ENCODE data around the gene CHCHD3. TPM values are rescaled to one million over a fixed set of nuclear protein-coding genes. Genes with fewer than 3 reads are reported as not detected.

The CHCHD3 gene
- total RNA-seq, 1 experiment from 2014 or later = 149 TPM

DNA sequence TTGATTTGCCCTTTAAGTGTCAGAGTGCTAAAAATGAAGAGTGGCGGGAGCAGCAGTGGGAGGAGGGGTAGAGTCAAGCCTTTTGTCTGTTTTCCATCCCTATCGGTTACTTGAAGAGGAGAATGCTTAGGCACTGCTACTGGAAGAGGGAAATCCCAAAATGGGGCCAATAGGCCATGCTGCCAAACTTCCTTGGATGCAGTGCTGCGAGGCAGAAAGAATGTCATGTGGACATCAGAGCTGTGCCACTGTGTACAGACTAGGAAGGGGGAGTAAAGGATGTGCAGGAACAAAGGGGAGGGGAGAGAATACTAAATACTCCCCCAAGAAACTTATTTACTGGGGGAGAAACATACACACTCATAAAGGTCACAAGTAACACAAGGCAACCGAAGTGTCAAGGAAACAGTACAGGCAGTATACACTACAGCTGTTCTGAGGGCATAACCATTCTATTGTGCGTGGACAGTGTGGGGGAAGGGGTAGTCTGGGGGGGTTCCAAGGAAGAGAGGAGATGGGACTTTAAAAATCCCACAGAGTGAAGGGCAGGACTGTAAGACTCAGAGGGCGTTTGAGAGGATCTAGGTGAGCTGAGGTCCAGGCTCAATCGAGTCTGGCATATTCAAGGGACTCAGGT, 276.9 kb downstream of the CHCHD3 start:
- intact Hi-C loops (cut with micrococcal nuclease) = no loop called here

GRCh38 chr7:132800522-132800921, 281.4 kb downstream of the CHCHD3 start:
- Histone ChIP-seq H2AFZ (ENCODE audit: low read length) (no peak overlapping the region), H3F3A (ENCODE audit: low read length, unreplicated experiment) (no peaks in the 10 kb centered on the region), H3K4me3 (ENCODE audit: low read length) (no peak overlapping the region), H3K9me3 (ENCODE audit: low read length) (no peaks in the 10 kb centered on the region), H3K27me3 (ENCODE audit: low read length) (no peaks in the 10 kb centered on the region), H4K20me1 (ENCODE audit: low read length) (0 out of 2 replicates have a peak, but pooled peaks cover 4% of the 10 kb centered on the region), H3K79me2 (ENCODE audit: low read length) (no peaks in the 10 kb centered on the region), H3K9ac (ENCODE audit: low read length) (no peak overlapping the region), H3K27ac (ENCODE audit: low read length) (no peak overlapping the region), H3K4me2 (ENCODE audit: low read length) (no peak overlapping the region), H3K36me3 (ENCODE audit: low read depth, low read length) (no peaks in the 10 kb centered on the region), H3K4me1 (ENCODE audit: insufficient read depth, low read length) (peaks cover 16% of the 10 kb centered on the region), H3K9me2 (replicated peaks; ENCODE audit: low read length) (no peaks in the 10 kb centered on the region)
- CTCF ChIA-PET = no interaction called here
- POLR2A ChIA-PET (ENCODE audit: unreplicated experiment) = no interaction called here
- ATAC-seq (no peak), DNase-seq (no peak)
- intact Hi-C loops (cut with micrococcal nuclease) = no loop called here
- no TSS peak for BruUV-seq (replicated peaks)
- no peak for TF ChIP-seq CTCF (conservative IDR thresholded peaks at IDR 0.05; ENCODE audit: low read depth, low read length)
- TF ChIP-seq EZH2 (IDR thresholded peaks at IDR 0.05; ENCODE audit: low read length, unreplicated experiment) = no peak
- no peak for TF ChIP-seq EZH2phosphoT487 (IDR thresholded peaks at IDR 0.05; ENCODE audit: borderline replicate concordance, low read length)

More for the DNA sequence above, 276.9 kb downstream of the CHCHD3 start:
- Histone ChIP-seq H3K9me3 (ENCODE audit: low read length) (no peaks in the 10 kb centered on the region), H3K9ac (ENCODE audit: low read length) (no peak overlapping the region), H4K20me1 (ENCODE audit: low read length) (no peaks in the 10 kb centered on the region), H3K27ac (ENCODE audit: low read length) (no peak overlapping the region), H3K36me3 (ENCODE audit: low read depth, low read length) (no peaks in the 10 kb centered on the region), H3K4me2 (ENCODE audit: low read length) (no peak overlapping the region), H3K27me3 (ENCODE audit: low read length) (no peaks in the 10 kb centered on the region), H2AFZ (ENCODE audit: low read length) (no peak overlapping the region), H3K9me2 (replicated peaks; ENCODE audit: low read length) (no peaks in the 10 kb centered on the region), H3K4me1 (ENCODE audit: insufficient read depth, low read length) (no peaks in the 10 kb centered on the region), H3K79me2 (ENCODE audit: low read length) (no peaks in the 10 kb centered on the region), H3F3A (ENCODE audit: low read length, unreplicated experiment) (no peaks in the 10 kb centered on the region), H3K4me3 (ENCODE audit: low read length) (no peak overlapping the region)
- no peak for TF ChIP-seq CTCF (conservative IDR thresholded peaks at IDR 0.05; ENCODE audit: low read depth, low read length)
- TF ChIP-seq EZH2phosphoT487 (IDR thresholded peaks at IDR 0.05; ENCODE audit: borderline replicate concordance, low read length) = no peak
- no peak for TF ChIP-seq EZH2 (IDR thresholded peaks at IDR 0.05; ENCODE audit: low read length, unreplicated experiment)
- ChIA-PET POLR2A (ENCODE audit: unreplicated experiment) (no interaction called here), CTCF (no interaction called here)
- no peak for ATAC-seq
- no TSS peak for BruUV-seq (replicated peaks)
- no peak for DNase-seq

- H3K9ac ChIP-seq (ENCODE audit: low read length) = no peak overlapping the region
- H3K4me1 ChIP-seq (ENCODE audit: insufficient read depth, low read length) = peaks cover 16% of the 10 kb centered on the region
- DNase-seq (no peak), ATAC-seq (no peak; the same call in 1 of the 2 replicates)
- no peak overlapping the region for H2AFZ ChIP-seq (ENCODE audit: low read length)
- H3F3A ChIP-seq (ENCODE audit: low read length, unreplicated experiment) = no peaks in the 10 kb centered on the region
- H3K9me3 ChIP-seq (ENCODE audit: low read length) = no peaks in the 10 kb centered on the region
- no peak overlapping the region for H3K4me3 ChIP-seq (ENCODE audit: low read length)
- H4K20me1 ChIP-seq (ENCODE audit: low read length) = 0 out of 2 replicates have a peak, but pooled peaks cover 4% of the 10 kb centered on the region
- H3K9me2 ChIP-seq (replicated peaks; ENCODE audit: low read length) = no peaks in the 10 kb centered on the region
- no peaks in the 10 kb centered on the region; the same call in 1 of the 2 replicates for H3K36me3 ChIP-seq (ENCODE audit: low read depth, low read length)
- ChIA-PET POLR2A (ENCODE audit: unreplicated experiment) (interaction anchor here (0.6 to 0.7 kb wide), 2 partner anchors 12 to 167 kb away, joined by 3 to 4 read pairs; no protein-coding TSS in a partner anchor), CTCF (no interaction called here)
- H3K4me2 ChIP-seq (ENCODE audit: low read length) = peak overlapping the region; percentile 66; the same call in 1 of the 2 replicates
- no peaks in the 10 kb centered on the region for H3K27me3 ChIP-seq (ENCODE audit: low read length)
- intact Hi-C loops (cut with micrococcal nuclease) = no loop called here
- H3K27ac ChIP-seq (ENCODE audit: low read length) = peak overlapping the region; percentile 77; the same call in 1 of the 2 replicates
- TF ChIP-seq EZH2phosphoT487 (IDR thresholded peaks at IDR 0.05; ENCODE audit: borderline replicate concordance, low read length) (no peak), CTCF (conservative IDR thresholded peaks at IDR 0.05; ENCODE audit: low read depth, low read length) (no peak), EZH2 (IDR thresholded peaks at IDR 0.05; ENCODE audit: low read length, unreplicated experiment) (no peak)
- BruUV-seq (replicated peaks) = no TSS peak
- H3K79me2 ChIP-seq (ENCODE audit: low read length) = no peaks in the 10 kb centered on the region
Measured at GRCh38 chr7:132799081-132799413, 282.8 kb downstream of the CHCHD3 start.
